GM23338 (cell line): ENCODE data around the gene SAFB. TPM values are rescaled to one million over a fixed set of nuclear protein-coding genes. Genes with fewer than 3 reads are reported as not detected.

Experiments used
- ATAC-seq: fragments of 200-7000 bp; cut with Tn5 transposase; 3 replicates; pipeline ENCODE4 v1.9.1; 2020
- DNase-seq: peaks from one replicate; pipeline ENCODE4 v3.0.0-alpha.2; 2015; ENCODE audit warnings: low spot score
- H2AFZ ChIP-seq: fragments of 200-600 bp; sonication (generic); 2 replicates; pipeline ENCODE4 v1.8.0; 2016; ENCODE audit warnings: antibody characterized with exemption, mild to moderate bottlenecking, moderate library complexity
- H3F3A ChIP-seq: fragments of 200-600 bp; sonication (generic); replicated peaks from 2 replicates; pipeline ENCODE4 v1.8.0; 2017; ENCODE audit warnings: antibody characterized with exemption, mixed run types, low read depth
- H3K27ac ChIP-seq: fragments of 200-600 bp; sonication (generic); 2 replicates; pipeline ENCODE4 v1.6.1; 2016; ENCODE audit warnings: low read depth
- H3K27me3 ChIP-seq: fragments of 200-600 bp; sonication (generic); 2 replicates; pipeline ENCODE4 v1.8.0; 2016; ENCODE audit warnings: mild to moderate bottlenecking, mixed run types, moderate library complexity; ENCODE audit not compliant: insufficient read depth
- H3K36me3 ChIP-seq: fragments of 200-600 bp; sonication (generic); 2 replicates; pipeline ENCODE4 v1.8.0; 2016; ENCODE audit warnings: mild to moderate bottlenecking; ENCODE audit not compliant: insufficient read depth
- H3K4me1 ChIP-seq: fragments of 200-600 bp; sonication (generic); 2 replicates; pipeline ENCODE4 v1.8.0; 2016; ENCODE audit warnings: mild to moderate bottlenecking, moderate library complexity; ENCODE audit not compliant: insufficient read depth
- H3K4me2 ChIP-seq: fragments of 200-600 bp; sonication (generic); 2 replicates; pipeline ENCODE4 v1.7.1; 2017; ENCODE audit warnings: mixed run types
- H3K4me3 ChIP-seq: fragments of 200-600 bp; sonication (generic); 2 replicates; pipeline ENCODE4 v1.6.1; 2016; ENCODE audit warnings: mixed run types
- H3K79me2 ChIP-seq: fragments of 200-600 bp; sonication (generic); replicated peaks from 2 replicates; pipeline ENCODE4 v1.8.0; 2017; ENCODE audit warnings: mild to moderate bottlenecking; ENCODE audit not compliant: insufficient read depth
- H3K9me2 ChIP-seq: fragments of 200-600 bp; sonication (generic); 2 replicates; pipeline ENCODE4 v1.8.0; 2017; ENCODE audit not compliant: insufficient read depth
- H4K20me1 ChIP-seq: fragments of 200-600 bp; sonication (generic); replicated peaks from 2 replicates; pipeline ENCODE4 v1.8.0; 2017; ENCODE audit warnings: mild to moderate bottlenecking; ENCODE audit not compliant: insufficient read depth
- H3K27ac Mint-ChIP-seq: 2 replicates; pipeline ENCODE4 v1.8.0; 2020; ENCODE audit warnings: inconsistent platforms, mild to moderate bottlenecking, moderate library complexity, mixed read lengths
- H3K27me3 Mint-ChIP-seq: 3 replicates; pipeline ENCODE4 v1.8.0; 2022; ENCODE audit warnings: low read depth, mild to moderate bottlenecking, moderate library complexity, mixed read lengths, inconsistent platforms; ENCODE audit not compliant: insufficient read depth, poor library complexity
- H3K36me3 Mint-ChIP-seq: 3 replicates; pipeline ENCODE4 v1.8.0; 2021; ENCODE audit warnings: low read depth, mild to moderate bottlenecking, inconsistent platforms, moderate library complexity, mixed read lengths
- H3K4me1 Mint-ChIP-seq: 3 replicates; pipeline ENCODE4 v1.8.0; 2020; ENCODE audit warnings: mild to moderate bottlenecking, inconsistent platforms, mixed read lengths
- H3K4me3 Mint-ChIP-seq: 3 replicates; pipeline ENCODE4 v1.8.0; 2021; ENCODE audit warnings: moderate library complexity, mild to moderate bottlenecking, inconsistent platforms, mixed read lengths
- H3K9me3 Mint-ChIP-seq: 3 replicates; pipeline ENCODE4 v1.8.0; 2020; ENCODE audit warnings: moderate library complexity, mild to moderate bottlenecking, inconsistent platforms, mixed read lengths
- CREB1 ChIP-seq: fragments of 250-450 bp; sonication (Bioruptor Pico); IDR thresholded peaks from 2 replicates; pipeline ENCODE4 v1.5.0; 2020; ENCODE audit warnings: low read depth, mild to moderate bottlenecking, moderate library complexity
- CTCF ChIP-seq, 2 experiments: fragments of 200-600 bp in 1 of 2; sonication (generic) in 1 of 2; conservative IDR thresholded peaks; 2 replicates each; pipeline versions ENCODE4 v1.5.1 to v1.6.1; 2016 to 2017; ENCODE audit warnings: antibody characterized with exemption in 2 of 2, low read depth in 2 of 2, mild to moderate bottlenecking in 2 of 2, moderate library complexity in 1 of 2
- EZH2 ChIP-seq: fragments of 200-600 bp; sonication (generic); IDR thresholded peaks from one replicate; pipeline ENCODE4 v1.8.0; 2017; ENCODE audit warnings: antibody characterized with exemption, mild to moderate bottlenecking, low read depth; ENCODE audit not compliant: unreplicated experiment
- NANOG ChIP-seq: IDR thresholded peaks from 2 replicates; pipeline ENCODE4 v1.6.1; 2016; ENCODE audit warnings: antibody characterized with exemption, borderline replicate concordance
- POLR2AphosphoS5 ChIP-seq: IDR thresholded peaks from 2 replicates; pipeline ENCODE4 v1.6.1; 2016; ENCODE audit warnings: antibody characterized with exemption, low read depth
- REST ChIP-seq: IDR thresholded peaks from one replicate; pipeline ENCODE4 v1.6.1; 2018; ENCODE audit warnings: antibody characterized with exemption; ENCODE audit not compliant: unreplicated experiment
- ZNF462 ChIP-seq: fragments of 250-450 bp; sonication (Bioruptor Pico); IDR thresholded peaks from 2 replicates; pipeline ENCODE4 v1.5.0; 2020; ENCODE audit warnings: mild to moderate bottlenecking, moderate library complexity
- polyA plus RNA-seq: library from polyadenylated mRNA; unstranded; fragments of >200 nt; fragmentation: Nextera tagmentation; extraction: Ambion mirVana; gene quantifications from 2 replicates; pipeline ENCODE4 v1.2.1, GENCODE V29; 2016
- total RNA-seq: library from RNA; depleted of rRNA; stranded (reverse); fragments of >200 nt; shearing (Covaris generic); gene quantifications from 2 replicates; pipeline ENCODE4 v1.2.3, GENCODE V29; 2014

The SAFB gene
- total and polyA plus RNA-seq, 2 experiments from 2014 or later: 85.2 to 109 TPM

GRCh38 chr19:5590151-5590864, 32.6 kb upstream of the SAFB start (continued):
- TF ChIP-seq ZNF462 (CRISPR knock-in tag): no peak
- TF ChIP-seq NANOG: no peak
- TF ChIP-seq EZH2: no peak
- TF ChIP-seq POLR2AphosphoS5: no peak
- no peak for TF ChIP-seq REST

GRCh38 chr19:5590865-5591154, 32.1 kb upstream of the SAFB start:
- Mint-ChIP-seq H3K36me3 (peaks cover 75% of the 10 kb centered on the region), H3K4me3 (no peak overlapping the region), H3K27me3 (peaks cover 11% of the 10 kb centered on the region), H3K9me3 (no peaks in the 10 kb centered on the region; the same call in 2 of the 3 replicates), H3K4me1 (peaks cover 26% of the 10 kb centered on the region), H3K27ac (no peak overlapping the region)
- no peak overlapping the region for H3K27ac ChIP-seq
- no peaks in the 10 kb centered on the region; the same call in 1 of the 2 replicates for H3K79me2 ChIP-seq
- H3F3A ChIP-seq: peaks cover 2% of the 10 kb centered on the region; the same call in 1 of the 2 replicates
- H3K4me1 ChIP-seq: peaks cover 5% of the 10 kb centered on the region; the same call in 1 of the 2 replicates
- no peak overlapping the region for H2AFZ ChIP-seq
- H3K27me3 ChIP-seq: no peaks in the 10 kb centered on the region
- H4K20me1 ChIP-seq: peaks cover 10% of the 10 kb centered on the region; the same call in 1 of the 2 replicates
- ATAC-seq (no peak), DNase-seq (no peak)
- peaks cover 24% of the 10 kb centered on the region for H3K36me3 ChIP-seq
- H3K4me3 ChIP-seq: no peak overlapping the region
- no peaks in the 10 kb centered on the region for H3K9me2 ChIP-seq
- no peak overlapping the region for H3K4me2 ChIP-seq
- TF ChIP-seq CTCF (conservative IDR thresholded peaks at IDR 0.05; ENCODE audit: low read depth in 2 of 2) (no peak), CREB1 (CRISPR knock-in tag) (no peak)
